Panc1 (cell line): ENCODE measurements around the gene RASGEF1C. TPM values are rescaled to one million over a fixed set of nuclear protein-coding genes. Genes with fewer than 3 reads are reported as not detected.

Experiments
- ATAC-seq: fragments of 200-7000 bp; cut with Tn5 transposase; 2 replicates; pipeline ENCODE4 v1.9.1; 2020; ENCODE audit warnings: mild to moderate bottlenecking, moderate library complexity
- BruUV-seq: library from RNA; stranded (reverse); fragments of 400-500 nt; replicated peaks from 2 replicates; lab custom pipeline; 2021; lab: Mats Ljungman, UMichigan
- CTCF ChIA-PET: fragments of 300-600 bp; sonication (Branson Sonifier 250); formaldehyde crosslinking; loops from one replicate; lab custom pipeline; 2022; ENCODE audit warnings: antibody characterized with exemption; lab: Charles Lee
- POLR2A ChIA-PET: fragments of 300-600 bp; sonication (Branson Sonifier 250); formaldehyde crosslinking; loops from one replicate; lab custom pipeline; 2022; ENCODE audit warnings: antibody characterized with exemption; lab: Charles Lee
- DNase-seq: peaks from one replicate; pipeline ENCODE4 v3.0.0-alpha.2; 2010; ENCODE audit warnings: low read depth, low spot score
- H3K27ac ChIP-seq: 2 replicates; pipeline ENCODE4 v1.5.1; 2011; ENCODE audit warnings: mild to moderate bottlenecking, low read length, inconsistent platforms
- H3K27me3 ChIP-seq: fragments of 200-500 bp; sonication (Bioruptor generic); 2 replicates; pipeline ENCODE4 v1.6.0; 2014; ENCODE audit warnings: low read length, inconsistent platforms; ENCODE audit not compliant: control insufficient read depth, insufficient read depth
- H3K36me3 ChIP-seq: fragments of 200-500 bp; sonication (Bioruptor generic); 2 replicates; pipeline ENCODE4 v1.5.1; 2014; ENCODE audit warnings: inconsistent platforms, mild to moderate bottlenecking, low read length, moderate library complexity; ENCODE audit not compliant: control insufficient read depth, insufficient read depth
- H3K4me1 ChIP-seq: 2 replicates; pipeline ENCODE4 v1.5.1; 2011; ENCODE audit warnings: inconsistent platforms, mild to moderate bottlenecking, low read length, moderate library complexity; ENCODE audit not compliant: control insufficient read depth, insufficient read depth
- H3K4me3 ChIP-seq, 2 experiments: 2 replicates each; pipeline ENCODE4 v1.5.1; 2011 to 2012; ENCODE audit warnings: low read depth in 2 of 2, low read length in 2 of 2, mild to moderate bottlenecking in 2 of 2, inconsistent platforms in 1 of 2, moderate library complexity in 1 of 2
- H3K9me3 ChIP-seq: fragments of 200-500 bp; sonication (Bioruptor generic); 2 replicates; pipeline ENCODE4 v1.5.1; 2014; ENCODE audit warnings: low read depth, mild to moderate bottlenecking, inconsistent platforms, low read length, moderate library complexity; ENCODE audit not compliant: control insufficient read depth, insufficient read depth
- POLR2AphosphoS5 ChIP-seq: IDR thresholded peaks from 2 replicates; pipeline ENCODE4 v1.6.1; 2012; ENCODE audit warnings: mild to moderate bottlenecking, low read depth, low read length, moderate library complexity
- SIN3A ChIP-seq: IDR thresholded peaks from 2 replicates; pipeline ENCODE4 v1.6.1; 2012; ENCODE audit warnings: low read depth, mild to moderate bottlenecking, low read length, moderate library complexity, borderline replicate concordance; ENCODE audit not compliant: insufficient read depth
- TCF7L2 ChIP-seq: IDR thresholded peaks from 2 replicates; pipeline ENCODE4 v1.6.1; 2011; ENCODE audit warnings: mild to moderate bottlenecking, low read depth, low read length, inconsistent platforms
- in situ Hi-C: cut with HindIII; loops from 2 replicates; pipeline ENCODE4 v1.10.0; 2016; ENCODE audit warnings: low sequenced_read_pairs, low pct_unique_long_range_greater_than_20kb
- intact Hi-C: fragments of 100-400 bp; cut with micrococcal nuclease; formaldehyde crosslinking; loops from one replicate; pipeline ENCODE4 v1.10.0; 2022; ENCODE audit not compliant: unreplicated experiment
- total RNA-seq: library from RNA; stranded (reverse); gene quantifications from one replicate; pipeline ENCODE4 v1.2.1, GENCODE V29; 2021; ENCODE audit not compliant: unreplicated experiment
- TF ChIP-seq, protein P1 (sequence below): fragments of 450-650 bp; IDR thresholded peaks from 2 replicates; pipeline ENCODE4 v1.5.1; 2017; ENCODE audit warnings: mild to moderate bottlenecking
- TF ChIP-seq, protein P2 (sequence below), 2 experiments: IDR thresholded peaks; 2 replicates each; pipeline ENCODE4 v1.6.1; 2011 to 2012; ENCODE audit warnings: low read depth in 2 of 2, control low read depth in 1 of 2, low read length in 1 of 2, mild to moderate bottlenecking in 1 of 2, moderate library complexity in 1 of 2; ENCODE audit not compliant: insufficient read depth in 1 of 2

RASGEF1C gene
- total RNA-seq, 1 experiment from 2014 or later, result 0.49 TPM

DNA sequence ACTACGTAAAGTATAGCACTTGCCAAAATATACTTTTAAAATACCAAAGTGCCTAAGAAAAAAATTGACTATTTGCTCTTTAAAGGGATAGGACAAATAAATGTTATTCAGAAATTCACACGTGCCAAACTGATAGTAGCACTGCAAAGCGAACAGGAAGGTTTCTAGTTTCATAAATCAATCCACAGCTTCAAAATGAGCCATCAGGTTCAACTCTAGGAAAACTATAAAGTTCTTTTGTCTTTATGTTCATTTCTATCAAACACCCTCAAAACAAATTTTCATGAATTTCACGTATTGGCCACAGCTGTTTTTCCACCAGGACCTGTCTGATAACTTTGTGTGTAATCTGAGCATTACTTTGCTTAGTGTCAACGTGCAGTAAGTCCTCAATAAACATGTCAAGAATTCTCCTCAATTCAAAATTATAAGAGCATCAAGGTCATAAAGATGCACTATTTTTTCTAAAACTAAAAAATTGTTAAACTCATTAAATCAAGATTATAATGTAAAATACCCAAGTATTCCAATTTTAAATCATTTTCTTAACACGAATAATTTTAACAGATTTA is 140.4 kb downstream of the RASGEF1C start:
- peak overlapping the region; percentile 59; the same call in 1 of the 2 replicates for H3K27ac ChIP-seq
- ATAC-seq (no peak), DNase-seq (no peak)
- no peaks in the 10 kb centered on the region; the same call in 1 of the 2 replicates for H3K36me3 ChIP-seq
- POLR2A ChIA-PET, result no interaction called here
- H3K4me1 ChIP-seq, result peaks cover 19% of the 10 kb centered on the region
- in situ Hi-C loops (no loop called here), intact Hi-C loops (no loop called here)
- TF ChIP-seq, protein P1, sequence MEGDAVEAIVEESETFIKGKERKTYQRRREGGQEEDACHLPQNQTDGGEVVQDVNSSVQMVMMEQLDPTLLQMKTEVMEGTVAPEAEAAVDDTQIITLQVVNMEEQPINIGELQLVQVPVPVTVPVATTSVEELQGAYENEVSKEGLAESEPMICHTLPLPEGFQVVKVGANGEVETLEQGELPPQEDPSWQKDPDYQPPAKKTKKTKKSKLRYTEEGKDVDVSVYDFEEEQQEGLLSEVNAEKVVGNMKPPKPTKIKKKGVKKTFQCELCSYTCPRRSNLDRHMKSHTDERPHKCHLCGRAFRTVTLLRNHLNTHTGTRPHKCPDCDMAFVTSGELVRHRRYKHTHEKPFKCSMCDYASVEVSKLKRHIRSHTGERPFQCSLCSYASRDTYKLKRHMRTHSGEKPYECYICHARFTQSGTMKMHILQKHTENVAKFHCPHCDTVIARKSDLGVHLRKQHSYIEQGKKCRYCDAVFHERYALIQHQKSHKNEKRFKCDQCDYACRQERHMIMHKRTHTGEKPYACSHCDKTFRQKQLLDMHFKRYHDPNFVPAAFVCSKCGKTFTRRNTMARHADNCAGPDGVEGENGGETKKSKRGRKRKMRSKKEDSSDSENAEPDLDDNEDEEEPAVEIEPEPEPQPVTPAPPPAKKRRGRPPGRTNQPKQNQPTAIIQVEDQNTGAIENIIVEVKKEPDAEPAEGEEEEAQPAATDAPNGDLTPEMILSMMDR, result no peak
- TF ChIP-seq SIN3A (no peak), POLR2AphosphoS5 (no peak), TCF7L2 (no peak)
- TF ChIP-seq, protein P2, sequence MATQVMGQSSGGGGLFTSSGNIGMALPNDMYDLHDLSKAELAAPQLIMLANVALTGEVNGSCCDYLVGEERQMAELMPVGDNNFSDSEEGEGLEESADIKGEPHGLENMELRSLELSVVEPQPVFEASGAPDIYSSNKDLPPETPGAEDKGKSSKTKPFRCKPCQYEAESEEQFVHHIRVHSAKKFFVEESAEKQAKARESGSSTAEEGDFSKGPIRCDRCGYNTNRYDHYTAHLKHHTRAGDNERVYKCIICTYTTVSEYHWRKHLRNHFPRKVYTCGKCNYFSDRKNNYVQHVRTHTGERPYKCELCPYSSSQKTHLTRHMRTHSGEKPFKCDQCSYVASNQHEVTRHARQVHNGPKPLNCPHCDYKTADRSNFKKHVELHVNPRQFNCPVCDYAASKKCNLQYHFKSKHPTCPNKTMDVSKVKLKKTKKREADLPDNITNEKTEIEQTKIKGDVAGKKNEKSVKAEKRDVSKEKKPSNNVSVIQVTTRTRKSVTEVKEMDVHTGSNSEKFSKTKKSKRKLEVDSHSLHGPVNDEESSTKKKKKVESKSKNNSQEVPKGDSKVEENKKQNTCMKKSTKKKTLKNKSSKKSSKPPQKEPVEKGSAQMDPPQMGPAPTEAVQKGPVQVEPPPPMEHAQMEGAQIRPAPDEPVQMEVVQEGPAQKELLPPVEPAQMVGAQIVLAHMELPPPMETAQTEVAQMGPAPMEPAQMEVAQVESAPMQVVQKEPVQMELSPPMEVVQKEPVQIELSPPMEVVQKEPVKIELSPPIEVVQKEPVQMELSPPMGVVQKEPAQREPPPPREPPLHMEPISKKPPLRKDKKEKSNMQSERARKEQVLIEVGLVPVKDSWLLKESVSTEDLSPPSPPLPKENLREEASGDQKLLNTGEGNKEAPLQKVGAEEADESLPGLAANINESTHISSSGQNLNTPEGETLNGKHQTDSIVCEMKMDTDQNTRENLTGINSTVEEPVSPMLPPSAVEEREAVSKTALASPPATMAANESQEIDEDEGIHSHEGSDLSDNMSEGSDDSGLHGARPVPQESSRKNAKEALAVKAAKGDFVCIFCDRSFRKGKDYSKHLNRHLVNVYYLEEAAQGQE (IDR thresholded peaks at IDR 0.05; ENCODE audit: insufficient read depth in 1 of 2, low read depth in 2 of 2, low read length in 1 of 2), result no peak
- H3K9me3 ChIP-seq, result peaks cover 6% of the 10 kb centered on the region; the same call in 1 of the 2 replicates
- H3K27me3 ChIP-seq, result no peaks in the 10 kb centered on the region
- no peak overlapping the region for H3K4me3 ChIP-seq
- CTCF ChIA-PET, result no interaction called here
- TSS peak; percentile 57 for BruUV-seq

DNA sequence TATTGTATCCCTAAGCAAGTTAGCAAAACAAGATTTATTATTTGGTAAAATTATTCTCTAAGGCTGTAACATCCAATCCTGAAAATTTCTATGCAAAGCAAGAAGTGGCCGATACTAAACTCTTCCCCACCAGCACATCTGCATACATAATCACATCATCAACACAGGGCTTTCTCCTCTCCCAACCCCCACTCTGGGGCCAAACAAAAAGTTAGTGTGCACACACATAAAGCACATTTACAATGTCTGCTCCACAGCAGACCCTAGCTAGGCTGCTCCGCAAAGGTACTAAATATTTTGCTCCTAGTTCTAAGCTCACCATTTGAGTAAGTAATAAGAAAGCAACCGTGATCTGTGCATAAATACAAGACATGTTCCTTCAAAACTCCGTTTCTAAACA is 141.0 kb downstream of the RASGEF1C start:
- Histone ChIP-seq H3K9me3 (peaks cover 6% of the 10 kb centered on the region; the same call in 1 of the 2 replicates), H3K27me3 (no peaks in the 10 kb centered on the region), H3K4me3 (no peak overlapping the region), H3K27ac (peak overlapping the region; percentile 59; the same call in 1 of the 2 replicates), H3K4me1 (peaks cover 19% of the 10 kb centered on the region), H3K36me3 (no peaks in the 10 kb centered on the region; the same call in 1 of the 2 replicates)
- TF ChIP-seq, protein P1, result no peak
- TF ChIP-seq SIN3A, result no peak
- TF ChIP-seq POLR2AphosphoS5, result no peak
- no peak for TF ChIP-seq TCF7L2
- TF ChIP-seq, protein P2 (IDR thresholded peaks at IDR 0.05; ENCODE audit: insufficient read depth in 1 of 2, low read depth in 2 of 2, low read length in 1 of 2), result no peak
- no peak for ATAC-seq
- CTCF ChIA-PET, result no interaction called here
- BruUV-seq, result no TSS peak
- intact Hi-C loops, result no loop called here
- POLR2A ChIA-PET, result no interaction called here
- DNase-seq, result no peak
- in situ Hi-C loops, result no loop called here
